Astrocyte (in vitro differentiated cells and primary cell): Measurements from ENCODE around the gene BATF3.

ENCODE experiments used
- EZH2 ChIP-seq: IDR thresholded peaks from 2 replicates; pipeline ENCODE4 v1.6.1; 2012; ENCODE audit warnings: mild to moderate bottlenecking, low read length, inconsistent platforms; ENCODE audit not compliant: insufficient read depth
- TF ChIP-seq, protein P1 (sequence below): IDR thresholded peaks from 2 replicates; pipeline ENCODE4 v1.5.1; 2011; ENCODE audit warnings: low read depth, mild to moderate bottlenecking, inconsistent platforms, low read length, moderate library complexity; ENCODE audit not compliant: insufficient read depth

DNA sequence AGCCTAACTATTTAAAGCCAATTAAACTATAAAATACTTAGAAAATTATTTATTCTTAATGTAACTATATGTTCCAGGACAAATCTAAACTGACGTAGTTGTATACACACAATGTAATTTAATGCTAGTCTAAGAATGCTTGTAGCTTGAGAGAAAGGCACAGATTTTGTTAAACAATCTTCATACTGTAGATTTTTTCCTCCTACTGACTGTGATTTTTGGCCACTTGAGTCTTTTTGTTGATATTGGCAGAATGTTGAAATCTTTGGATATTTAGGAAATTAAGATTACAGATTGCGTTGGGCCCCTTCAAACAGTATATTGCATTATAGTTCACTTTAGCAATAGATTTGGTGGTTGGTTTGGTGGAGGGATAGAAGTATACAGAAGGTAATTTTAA is 50.6 kb downstream of the BATF3 start:
- TF ChIP-seq, protein P1, sequence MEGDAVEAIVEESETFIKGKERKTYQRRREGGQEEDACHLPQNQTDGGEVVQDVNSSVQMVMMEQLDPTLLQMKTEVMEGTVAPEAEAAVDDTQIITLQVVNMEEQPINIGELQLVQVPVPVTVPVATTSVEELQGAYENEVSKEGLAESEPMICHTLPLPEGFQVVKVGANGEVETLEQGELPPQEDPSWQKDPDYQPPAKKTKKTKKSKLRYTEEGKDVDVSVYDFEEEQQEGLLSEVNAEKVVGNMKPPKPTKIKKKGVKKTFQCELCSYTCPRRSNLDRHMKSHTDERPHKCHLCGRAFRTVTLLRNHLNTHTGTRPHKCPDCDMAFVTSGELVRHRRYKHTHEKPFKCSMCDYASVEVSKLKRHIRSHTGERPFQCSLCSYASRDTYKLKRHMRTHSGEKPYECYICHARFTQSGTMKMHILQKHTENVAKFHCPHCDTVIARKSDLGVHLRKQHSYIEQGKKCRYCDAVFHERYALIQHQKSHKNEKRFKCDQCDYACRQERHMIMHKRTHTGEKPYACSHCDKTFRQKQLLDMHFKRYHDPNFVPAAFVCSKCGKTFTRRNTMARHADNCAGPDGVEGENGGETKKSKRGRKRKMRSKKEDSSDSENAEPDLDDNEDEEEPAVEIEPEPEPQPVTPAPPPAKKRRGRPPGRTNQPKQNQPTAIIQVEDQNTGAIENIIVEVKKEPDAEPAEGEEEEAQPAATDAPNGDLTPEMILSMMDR = no peak
- no peak for TF ChIP-seq EZH2
